ENCODE measurements around the gene DCST1. TPM values are rescaled to one million over a fixed set of nuclear protein-coding genes. Genes with fewer than 3 reads are reported as not detected.

DCST1 gene
- polyA plus RNA-seq, 4 donors = 0.10 to 0.56 TPM; not detected in 2

- Histone ChIP-seq H3K27me3 (ENCODE audit: control insufficient read depth in 3 of 3, insufficient read depth in 3 of 3, low read length in 3 of 3) (peaks cover 0 to 4% (median 0%) of the 10 kb centered on the region in 3 donors), H3K27ac (ENCODE audit: low read depth in 1 of 3, low read length in 2 of 3) (peak overlapping the region in 1 of 3 donors; percentile 96), H3K4me1 (ENCODE audit: control insufficient read depth in 3 of 3, insufficient read depth in 2 of 3, low read depth in 1 of 3, low read length in 2 of 3) (peaks cover 6 to 76% (median 7%) of the 10 kb centered on the region in 3 donors), H3K36me3 (ENCODE audit: control insufficient read depth in 3 of 3, insufficient read depth in 2 of 3, low read depth in 1 of 3, low read length in 3 of 3) (peaks cover 0 to 57% (median 0%) of the 10 kb centered on the region in 3 donors), H3K4me3 (ENCODE audit: low read depth in 1 of 3, low read length in 3 of 3) (peak overlapping the region in 2 of 3 donors; percentile 78 to 88), H3K9me3 (ENCODE audit: control insufficient read depth in 2 of 2, insufficient read depth in 1 of 2, low read depth in 1 of 2, low read length in 1 of 2) (no peaks in the 10 kb centered on the region)
- DNase-seq (peak; percentile 55 to 58), FAIRE-seq (no peak)
- WGBS, 3 donors = 43 to 63% (median 55%) methylated on average over 5 of the region's 5 CpGs
Measured at GRCh38 chr1:155064832-155065429, 31.3 kb downstream of the DCST1 start.

GRCh38 chr1:155066777-155067176 is 33.2 kb downstream of the DCST1 start:
- no peaks in the 10 kb centered on the region for H3K9me3 ChIP-seq (ENCODE audit: control insufficient read depth in 2 of 2, insufficient read depth in 1 of 2, low read depth in 1 of 2, low read length in 1 of 2)
- peak overlapping the region in 1 of 3 donors; percentile 41 for H3K27ac ChIP-seq (ENCODE audit: low read depth in 1 of 3, low read length in 2 of 3)
- H3K4me3 ChIP-seq (ENCODE audit: low read depth in 1 of 3, low read length in 3 of 3) = no peak overlapping the region
- peaks cover 6 to 84% (median 7%) of the 10 kb centered on the region in 3 donors for H3K4me1 ChIP-seq (ENCODE audit: control insufficient read depth in 3 of 3, insufficient read depth in 2 of 3, low read depth in 1 of 3, low read length in 2 of 3)
- H3K36me3 ChIP-seq (ENCODE audit: control insufficient read depth in 3 of 3, insufficient read depth in 2 of 3, low read depth in 1 of 3, low read length in 3 of 3) = peaks cover 0 to 46% (median 0%) of the 10 kb centered on the region in 3 donors
- no peak for FAIRE-seq
- WGBS, 3 donors = 44 to 67% (median 51%) methylated on average over 8 of the region's 8 CpGs
- H3K27me3 ChIP-seq (ENCODE audit: control insufficient read depth in 3 of 3, insufficient read depth in 3 of 3, low read length in 3 of 3) = peaks cover 0 to 6% (median 0%) of the 10 kb centered on the region in 3 donors
- DNase-seq = peak; percentile 23 to 52

GRCh38 chr1:155068599-155068998 is 35.0 kb downstream of the DCST1 start:
- peaks cover 0 to 70% (median 3%) of the 10 kb centered on the region in 3 donors for H3K4me1 ChIP-seq (ENCODE audit: control insufficient read depth in 3 of 3, insufficient read depth in 2 of 3, low read depth in 1 of 3, low read length in 2 of 3)
- DNase-seq = no peak
- H3K4me3 ChIP-seq (ENCODE audit: low read depth in 1 of 3, low read length in 3 of 3) = no peak overlapping the region
- 89 to 94% (median 94%) methylated on average over 2 to 3 of the region's 3 CpGs for WGBS, 3 donors
- no peak overlapping the region for H3K27ac ChIP-seq (ENCODE audit: low read depth in 1 of 3, low read length in 2 of 3)
- H3K27me3 ChIP-seq (ENCODE audit: control insufficient read depth in 3 of 3, insufficient read depth in 3 of 3, low read length in 3 of 3) = peaks cover 0 to 13% (median 0%) of the 10 kb centered on the region in 3 donors
- peaks cover 0 to 46% (median 0%) of the 10 kb centered on the region in 3 donors for H3K36me3 ChIP-seq (ENCODE audit: control insufficient read depth in 3 of 3, insufficient read depth in 2 of 3, low read depth in 1 of 3, low read length in 3 of 3)
- FAIRE-seq = no peak
- H3K9me3 ChIP-seq (ENCODE audit: control insufficient read depth in 2 of 2, insufficient read depth in 1 of 2, low read depth in 1 of 2, low read length in 1 of 2) = no peaks in the 10 kb centered on the region

GRCh38 chr1:155069551-155070157 is 36.0 kb downstream of the DCST1 start:
- H3K4me1 ChIP-seq (ENCODE audit: control insufficient read depth in 3 of 3, insufficient read depth in 2 of 3, low read depth in 1 of 3, low read length in 2 of 3) = peaks cover 0 to 64% (median 3%) of the 10 kb centered on the region in 3 donors
- peaks cover 0 to 15% (median 0%) of the 10 kb centered on the region in 3 donors for H3K27me3 ChIP-seq (ENCODE audit: control insufficient read depth in 3 of 3, insufficient read depth in 3 of 3, low read length in 3 of 3)
- H3K36me3 ChIP-seq (ENCODE audit: control insufficient read depth in 3 of 3, insufficient read depth in 2 of 3, low read depth in 1 of 3, low read length in 3 of 3) = peaks cover 0 to 46% (median 0%) of the 10 kb centered on the region in 3 donors
- H3K27ac ChIP-seq (ENCODE audit: low read depth in 1 of 3, low read length in 2 of 3) = peak overlapping the region in 2 of 3 donors; percentile 8 to 83
- H3K9me3 ChIP-seq (ENCODE audit: control insufficient read depth in 2 of 2, insufficient read depth in 1 of 2, low read depth in 1 of 2, low read length in 1 of 2) = no peaks in the 10 kb centered on the region
- WGBS, 3 donors = 29 to 61% (median 48%) methylated on average over 7 of the region's 7 CpGs
- FAIRE-seq = no peak
- DNase-seq = peak in 1 of 2 donors; percentile 43
- no peak overlapping the region for H3K4me3 ChIP-seq (ENCODE audit: low read depth in 1 of 3, low read length in 3 of 3)

GRCh38 chr1:155070158-155070621 is 36.6 kb downstream of the DCST1 start:
- Histone ChIP-seq H3K36me3 (ENCODE audit: control insufficient read depth in 3 of 3, insufficient read depth in 2 of 3, low read depth in 1 of 3, low read length in 3 of 3) (peaks cover 0 to 43% (median 0%) of the 10 kb centered on the region in 3 donors), H3K4me3 (ENCODE audit: low read depth in 1 of 3, low read length in 3 of 3) (peak overlapping the region in 1 of 3 donors; percentile 41), H3K27me3 (ENCODE audit: control insufficient read depth in 3 of 3, insufficient read depth in 3 of 3, low read length in 3 of 3) (peaks cover 0 to 15% (median 0%) of the 10 kb centered on the region in 3 donors), H3K9me3 (ENCODE audit: control insufficient read depth in 2 of 2, insufficient read depth in 1 of 2, low read depth in 1 of 2, low read length in 1 of 2) (no peaks in the 10 kb centered on the region), H3K4me1 (ENCODE audit: control insufficient read depth in 3 of 3, insufficient read depth in 2 of 3, low read depth in 1 of 3, low read length in 2 of 3) (peaks cover 0 to 60% (median 0%) of the 10 kb centered on the region in 3 donors), H3K27ac (ENCODE audit: low read depth in 1 of 3, low read length in 2 of 3) (peak overlapping the region in 2 of 3 donors; percentile 8 to 83)
- no peak for FAIRE-seq
- WGBS, 3 donors = 16 to 36% (median 21%) methylated on average over 26 to 28 of the region's 28 CpGs
- DNase-seq = peak; percentile 50 to 89

GRCh38 chr1:155070721-155071569 is 37.3 kb downstream of the DCST1 start:
- FAIRE-seq (no peak), DNase-seq (peak; percentile 81 to 95)
- WGBS, 3 donors = 3 to 8% (median 4%) methylated on average over 56 to 61 of the region's 61 CpGs
- Histone ChIP-seq H3K27ac (ENCODE audit: low read depth in 1 of 3, low read length in 2 of 3) (peak overlapping the region in 2 of 3 donors; percentile 53 to 83), H3K4me3 (ENCODE audit: low read depth in 1 of 3, low read length in 3 of 3) (peak overlapping the region in 2 of 3 donors; percentile 4 to 41), H3K9me3 (ENCODE audit: control insufficient read depth in 2 of 2, insufficient read depth in 1 of 2, low read depth in 1 of 2, low read length in 1 of 2) (no peaks in the 10 kb centered on the region), H3K4me1 (ENCODE audit: control insufficient read depth in 3 of 3, insufficient read depth in 2 of 3, low read depth in 1 of 3, low read length in 2 of 3) (peaks cover 0 to 54% (median 0%) of the 10 kb centered on the region in 3 donors), H3K36me3 (ENCODE audit: control insufficient read depth in 3 of 3, insufficient read depth in 2 of 3, low read depth in 1 of 3, low read length in 3 of 3) (peaks cover 0 to 38% (median 0%) of the 10 kb centered on the region in 3 donors), H3K27me3 (ENCODE audit: control insufficient read depth in 3 of 3, insufficient read depth in 3 of 3, low read length in 3 of 3) (peaks cover 0 to 15% (median 0%) of the 10 kb centered on the region in 3 donors)

GRCh38 chr1:155071701-155072100 is 38.1 kb downstream of the DCST1 start:
- Histone ChIP-seq H3K4me3 (ENCODE audit: low read depth in 1 of 3, low read length in 3 of 3) (peak overlapping the region in 1 of 3 donors; percentile 41), H3K27me3 (ENCODE audit: control insufficient read depth in 3 of 3, insufficient read depth in 3 of 3, low read length in 3 of 3) (peaks cover 0 to 15% (median 0%) of the 10 kb centered on the region in 3 donors), H3K36me3 (ENCODE audit: control insufficient read depth in 3 of 3, insufficient read depth in 2 of 3, low read depth in 1 of 3, low read length in 3 of 3) (peaks cover 0 to 31% (median 0%) of the 10 kb centered on the region in 3 donors), H3K27ac (ENCODE audit: low read depth in 1 of 3, low read length in 2 of 3) (peak overlapping the region in 1 of 3 donors; percentile 83), H3K4me1 (ENCODE audit: control insufficient read depth in 3 of 3, insufficient read depth in 2 of 3, low read depth in 1 of 3, low read length in 2 of 3) (peaks cover 0 to 47% (median 0%) of the 10 kb centered on the region in 3 donors), H3K9me3 (ENCODE audit: control insufficient read depth in 2 of 2, insufficient read depth in 1 of 2, low read depth in 1 of 2, low read length in 1 of 2) (no peaks in the 10 kb centered on the region)
- WGBS, 3 donors = 58 to 80% (median 65%) methylated on average over 14 of the region's 14 CpGs
- no peak for FAIRE-seq
- DNase-seq = peak in 1 of 2 donors; percentile 59
